LHCN-M2 (cell line): ENCODE results near the gene MORC2. TPM values are rescaled to one million over a fixed set of nuclear protein-coding genes. Genes with fewer than 3 reads are reported as not detected.

Experiments
- DNase-seq: peaks from one replicate; pipeline ENCODE4 v3.0.0-alpha.2; 2012; ENCODE audit warnings: low read depth
- total RNA-seq: library from RNA; depleted of rRNA; stranded (reverse); fragments of >200 nt; gene quantifications from 2 replicates; pipeline ENCODE4 v1.2.3, GENCODE V29; 2014

MORC2 gene
- total RNA-seq, 1 experiment from 2014 or later, result 12.6 TPM

- DNase-seq, result no peak
Observed at GRCh38 chr22:30889268-30889995, 79.1 kb downstream of the MORC2 start.

- no peak for DNase-seq
Observed at GRCh38 chr22:30887861-30888260, 80.7 kb downstream of the MORC2 start.

- DNase-seq, result no peak
Observed at GRCh38 chr22:30887453-30887852, 81.1 kb downstream of the MORC2 start.

GRCh38 chr22:30885591-30885990 is 83.0 kb downstream of the MORC2 start:
- no peak for DNase-seq

- no peak for DNase-seq
Observed at GRCh38 chr22:30885001-30885366, 83.6 kb downstream of the MORC2 start.

- DNase-seq, result no peak
Observed at GRCh38 chr22:30884211-30885000, 84.2 kb downstream of the MORC2 start.

GRCh38 chr22:30883586-30884145 is 84.9 kb downstream of the MORC2 start:
- DNase-seq, result no peak

GRCh38 chr22:30882974-30883533 is 85.5 kb downstream of the MORC2 start:
- no peak for DNase-seq

- DNase-seq, result no peak
Observed at GRCh38 chr22:30882184-30882717, 86.3 kb downstream of the MORC2 start.

GRCh38 chr22:30881361-30882183 is 87.0 kb downstream of the MORC2 start:
- DNase-seq, result no peak

GRCh38 chr22:30880847-30881246 is 87.7 kb downstream of the MORC2 start:
- DNase-seq, result no peak

GRCh38 chr22:30880181-30880601 is 88.4 kb downstream of the MORC2 start:
- DNase-seq, result no peak

- DNase-seq, result no peak
Observed at GRCh38 chr22:30879415-30879797, 89.2 kb downstream of the MORC2 start.

GRCh38 chr22:30878516-30879414 is 89.8 kb downstream of the MORC2 start:
- peak; percentile 18 for DNase-seq

GRCh38 chr22:30877662-30878515 is 90.7 kb downstream of the MORC2 start:
- DNase-seq, result no peak

- no peak for DNase-seq
Observed at GRCh38 chr22:30876915-30877553, 91.5 kb downstream of the MORC2 start.

GRCh38 chr22:30876221-30876751 is 92.3 kb downstream of the MORC2 start:
- no peak for DNase-seq

GRCh38 chr22:30875481-30876215 is 92.9 kb downstream of the MORC2 start:
- DNase-seq, result peak; percentile 24
